ENCODE data around the gene EFCAB6. TPM values are rescaled to one million over a fixed set of nuclear protein-coding genes. Genes with fewer than 3 reads are reported as not detected.

EFCAB6 gene
- total RNA-seq, 1 donor from 2014 or later = 7.0 TPM

- Mint-ChIP-seq H3K4me1 (ENCODE audit: low read depth) (peaks cover 5% of the 10 kb centered on the region), H3K27me3 (peaks cover 2% of the 10 kb centered on the region), H3K9me3 (ENCODE audit: low read depth) (no peaks in the 10 kb centered on the region), H3K27ac (no peak overlapping the region), H3K4me3 (ENCODE audit: low read depth) (no peak overlapping the region), H3K36me3 (ENCODE audit: insufficient read depth) (no peaks in the 10 kb centered on the region)
- TF ChIP-seq CTCF (IDR thresholded peaks at IDR 0.05; ENCODE audit: unreplicated experiment) = no peak
- no peak for DNase-seq (ENCODE audit: low spot score, unreplicated experiment)
Measured at GRCh38 chr22:43851058-43851978, 39.2 kb upstream of the EFCAB6 start.

GRCh38 chr22:43850529-43850928, 38.4 kb upstream of the EFCAB6 start:
- peaks cover 5% of the 10 kb centered on the region for H3K4me1 Mint-ChIP-seq (ENCODE audit: low read depth)
- peaks cover 2% of the 10 kb centered on the region for H3K27me3 Mint-ChIP-seq
- TF ChIP-seq CTCF (IDR thresholded peaks at IDR 0.05; ENCODE audit: unreplicated experiment) = no peak
- no peak overlapping the region for H3K4me3 Mint-ChIP-seq (ENCODE audit: low read depth)
- DNase-seq (ENCODE audit: low spot score, unreplicated experiment) = no peak
- H3K27ac Mint-ChIP-seq = no peak overlapping the region
- no peaks in the 10 kb centered on the region for H3K9me3 Mint-ChIP-seq (ENCODE audit: low read depth)
- H3K36me3 Mint-ChIP-seq (ENCODE audit: insufficient read depth) = no peaks in the 10 kb centered on the region

- no peak for TF ChIP-seq CTCF (IDR thresholded peaks at IDR 0.05; ENCODE audit: unreplicated experiment)
- Mint-ChIP-seq H3K36me3 (ENCODE audit: insufficient read depth) (no peaks in the 10 kb centered on the region), H3K4me1 (ENCODE audit: low read depth) (peaks cover 5% of the 10 kb centered on the region), H3K27ac (no peak overlapping the region), H3K9me3 (ENCODE audit: low read depth) (no peaks in the 10 kb centered on the region), H3K4me3 (ENCODE audit: low read depth) (no peak overlapping the region), H3K27me3 (peaks cover 2% of the 10 kb centered on the region)
- no peak for DNase-seq (ENCODE audit: low spot score, unreplicated experiment)
Measured at GRCh38 chr22:43849731-43850130, 37.6 kb upstream of the EFCAB6 start.

DNA sequence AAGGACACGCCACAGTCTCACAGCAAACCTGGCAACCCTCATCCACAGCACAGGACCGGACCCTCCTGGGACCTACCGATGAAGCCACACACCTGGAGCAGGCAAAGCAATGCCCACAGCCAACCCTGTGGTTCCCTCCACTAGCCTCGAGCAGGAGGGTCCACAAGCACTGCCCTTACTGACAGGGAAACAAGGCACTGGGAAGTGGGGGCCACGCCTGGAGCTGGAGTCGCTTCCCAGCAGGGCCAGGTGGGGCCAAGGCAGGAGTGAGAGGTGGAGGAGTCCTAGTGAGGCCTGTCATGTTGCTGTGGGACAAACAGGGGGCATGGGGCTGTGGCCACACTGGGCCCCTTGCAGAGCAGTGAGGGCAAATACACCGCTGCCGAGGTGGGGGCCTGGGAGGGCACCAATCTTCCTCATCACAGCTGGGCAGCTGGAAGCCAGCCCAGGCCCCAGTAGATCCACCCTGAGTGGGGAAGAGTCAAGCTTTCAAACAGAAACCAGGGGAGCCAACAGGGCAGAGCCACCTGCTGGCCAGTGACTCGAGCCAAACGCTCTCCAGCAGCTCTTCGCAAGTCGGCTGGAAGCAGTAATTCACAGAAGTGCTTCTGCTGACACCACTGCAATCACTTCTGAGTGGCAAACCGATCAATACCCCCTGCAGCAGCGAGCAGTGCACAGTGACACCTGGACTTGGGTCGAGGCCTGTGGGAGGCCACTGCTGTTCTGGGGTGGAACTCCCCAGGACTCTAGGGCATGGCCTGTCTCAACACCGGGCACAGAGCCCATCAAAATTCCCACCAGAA, 36.5 kb upstream of the EFCAB6 start:
- Mint-ChIP-seq H3K4me1 (ENCODE audit: low read depth) (peaks cover 5% of the 10 kb centered on the region), H3K27ac (peak overlapping the region; percentile 39), H3K27me3 (peaks cover 2% of the 10 kb centered on the region), H3K9me3 (ENCODE audit: low read depth) (no peaks in the 10 kb centered on the region), H3K4me3 (ENCODE audit: low read depth) (no peak overlapping the region), H3K36me3 (ENCODE audit: insufficient read depth) (no peaks in the 10 kb centered on the region)
- no peak for DNase-seq (ENCODE audit: low spot score, unreplicated experiment)
- peak; percentile 71 for TF ChIP-seq CTCF (IDR thresholded peaks at IDR 0.05; ENCODE audit: unreplicated experiment)
